Neural cell (in vitro differentiated cells): ENCODE results near the gene TOPBP1.

Source experiments
- EP300 ChIP-seq: fragments of 450-650 bp; conservative IDR thresholded peaks from 2 replicates; pipeline ENCODE4 v1.6.1; 2014; ENCODE audit warnings: antibody characterized with exemption, mild to moderate bottlenecking, moderate library complexity; ENCODE audit not compliant: poor library complexity, severe bottlenecking
- EZH2 ChIP-seq: fragments of 200-600, 300-800 bp; shearing (Covaris generic), sonication (generic); IDR thresholded peaks from 2 replicates; pipeline ENCODE4 v1.6.1; 2014; ENCODE audit warnings: antibody characterized with exemption, low read length, borderline replicate concordance, mild to moderate bottlenecking; ENCODE audit not compliant: insufficient read depth, poor library complexity, severe bottlenecking
- POLR2AphosphoS5 ChIP-seq: IDR thresholded peaks from 2 replicates; pipeline ENCODE4 v1.6.1; 2012
- RAD21 ChIP-seq: fragments of 450-650 bp; conservative IDR thresholded peaks from 2 replicates; pipeline ENCODE4 v1.6.1; 2014; ENCODE audit warnings: antibody characterized with exemption, mild to moderate bottlenecking, moderate library complexity
- SMC3 ChIP-seq: fragments of 450-650 bp; conservative IDR thresholded peaks from 2 replicates; pipeline ENCODE4 v1.6.1; 2014; ENCODE audit warnings: antibody characterized with exemption, mild to moderate bottlenecking, moderate library complexity; ENCODE audit not compliant: poor library complexity
- TAF1 ChIP-seq: IDR thresholded peaks from 2 replicates; pipeline ENCODE4 v1.6.1; 2012; ENCODE audit warnings: low read depth
- TF ChIP-seq, protein P1 (sequence below): fragments of 450-650 bp; IDR thresholded peaks from 2 replicates; pipeline ENCODE4 v1.5.1; 2014; ENCODE audit warnings: antibody characterized with exemption, mild to moderate bottlenecking, moderate library complexity; ENCODE audit not compliant: poor library complexity, severe bottlenecking
- TF ChIP-seq, protein P2 (sequence below): IDR thresholded peaks from 2 replicates; pipeline ENCODE4 v1.6.1; 2012; ENCODE audit warnings: borderline replicate concordance

DNA sequence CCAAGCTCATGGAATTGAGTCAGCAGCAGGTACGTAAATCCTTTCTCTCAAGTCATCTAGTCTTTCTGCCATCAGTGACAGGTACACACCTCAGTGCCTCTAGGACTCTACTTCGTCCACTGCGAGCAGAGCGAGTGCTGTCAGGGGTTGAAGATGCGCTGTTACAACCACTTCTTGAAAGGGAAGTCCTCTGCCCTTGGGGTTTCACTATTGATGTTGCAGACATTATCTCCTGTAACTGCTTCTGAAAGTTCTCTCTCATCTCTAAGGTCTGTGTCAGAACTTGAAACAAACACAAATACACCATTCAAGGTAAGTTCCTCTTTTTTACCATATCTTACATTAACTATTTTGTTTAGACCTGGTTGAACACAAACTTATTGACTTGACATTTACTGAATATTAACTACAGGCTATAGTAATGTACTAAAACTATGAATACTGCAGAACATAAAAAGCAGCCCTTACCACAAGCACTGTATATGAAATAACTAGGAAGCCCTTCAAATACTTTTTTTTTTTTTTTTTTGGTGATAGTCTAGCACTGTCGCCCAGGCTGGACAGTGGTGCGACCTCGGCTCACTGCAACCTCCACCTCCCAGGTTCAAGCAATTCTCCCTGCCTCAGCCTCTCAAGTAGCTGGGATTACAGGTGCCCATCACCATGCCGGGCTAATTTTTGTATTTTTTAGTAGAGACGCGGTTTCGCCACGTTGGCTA lies 41.5 kb downstream of the TOPBP1 start:
- TF ChIP-seq, protein P1, sequence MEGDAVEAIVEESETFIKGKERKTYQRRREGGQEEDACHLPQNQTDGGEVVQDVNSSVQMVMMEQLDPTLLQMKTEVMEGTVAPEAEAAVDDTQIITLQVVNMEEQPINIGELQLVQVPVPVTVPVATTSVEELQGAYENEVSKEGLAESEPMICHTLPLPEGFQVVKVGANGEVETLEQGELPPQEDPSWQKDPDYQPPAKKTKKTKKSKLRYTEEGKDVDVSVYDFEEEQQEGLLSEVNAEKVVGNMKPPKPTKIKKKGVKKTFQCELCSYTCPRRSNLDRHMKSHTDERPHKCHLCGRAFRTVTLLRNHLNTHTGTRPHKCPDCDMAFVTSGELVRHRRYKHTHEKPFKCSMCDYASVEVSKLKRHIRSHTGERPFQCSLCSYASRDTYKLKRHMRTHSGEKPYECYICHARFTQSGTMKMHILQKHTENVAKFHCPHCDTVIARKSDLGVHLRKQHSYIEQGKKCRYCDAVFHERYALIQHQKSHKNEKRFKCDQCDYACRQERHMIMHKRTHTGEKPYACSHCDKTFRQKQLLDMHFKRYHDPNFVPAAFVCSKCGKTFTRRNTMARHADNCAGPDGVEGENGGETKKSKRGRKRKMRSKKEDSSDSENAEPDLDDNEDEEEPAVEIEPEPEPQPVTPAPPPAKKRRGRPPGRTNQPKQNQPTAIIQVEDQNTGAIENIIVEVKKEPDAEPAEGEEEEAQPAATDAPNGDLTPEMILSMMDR = no peak
- TF ChIP-seq POLR2AphosphoS5 (no peak), TAF1 (no peak), EP300 (no peak), RAD21 (no peak), EZH2 (no peak), SMC3 (no peak)
- TF ChIP-seq, protein P2, sequence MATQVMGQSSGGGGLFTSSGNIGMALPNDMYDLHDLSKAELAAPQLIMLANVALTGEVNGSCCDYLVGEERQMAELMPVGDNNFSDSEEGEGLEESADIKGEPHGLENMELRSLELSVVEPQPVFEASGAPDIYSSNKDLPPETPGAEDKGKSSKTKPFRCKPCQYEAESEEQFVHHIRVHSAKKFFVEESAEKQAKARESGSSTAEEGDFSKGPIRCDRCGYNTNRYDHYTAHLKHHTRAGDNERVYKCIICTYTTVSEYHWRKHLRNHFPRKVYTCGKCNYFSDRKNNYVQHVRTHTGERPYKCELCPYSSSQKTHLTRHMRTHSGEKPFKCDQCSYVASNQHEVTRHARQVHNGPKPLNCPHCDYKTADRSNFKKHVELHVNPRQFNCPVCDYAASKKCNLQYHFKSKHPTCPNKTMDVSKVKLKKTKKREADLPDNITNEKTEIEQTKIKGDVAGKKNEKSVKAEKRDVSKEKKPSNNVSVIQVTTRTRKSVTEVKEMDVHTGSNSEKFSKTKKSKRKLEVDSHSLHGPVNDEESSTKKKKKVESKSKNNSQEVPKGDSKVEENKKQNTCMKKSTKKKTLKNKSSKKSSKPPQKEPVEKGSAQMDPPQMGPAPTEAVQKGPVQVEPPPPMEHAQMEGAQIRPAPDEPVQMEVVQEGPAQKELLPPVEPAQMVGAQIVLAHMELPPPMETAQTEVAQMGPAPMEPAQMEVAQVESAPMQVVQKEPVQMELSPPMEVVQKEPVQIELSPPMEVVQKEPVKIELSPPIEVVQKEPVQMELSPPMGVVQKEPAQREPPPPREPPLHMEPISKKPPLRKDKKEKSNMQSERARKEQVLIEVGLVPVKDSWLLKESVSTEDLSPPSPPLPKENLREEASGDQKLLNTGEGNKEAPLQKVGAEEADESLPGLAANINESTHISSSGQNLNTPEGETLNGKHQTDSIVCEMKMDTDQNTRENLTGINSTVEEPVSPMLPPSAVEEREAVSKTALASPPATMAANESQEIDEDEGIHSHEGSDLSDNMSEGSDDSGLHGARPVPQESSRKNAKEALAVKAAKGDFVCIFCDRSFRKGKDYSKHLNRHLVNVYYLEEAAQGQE = no peak
